Measurements from ENCODE around the gene MRPL19. TPM values are rescaled to one million over a fixed set of nuclear protein-coding genes. Genes with fewer than 3 reads are reported as not detected.

The MRPL19 gene
- total RNA-seq, 1 experiment from 2014 or later = 98.4 TPM

- no peak for DNase-seq (ENCODE audit: low spot score)
- Histone ChIP-seq H3K36me3 (ENCODE audit: insufficient read depth, low read length, poor library complexity, severe bottlenecking) (peaks cover 92% of the 10 kb centered on the region), H3K4me3 (ENCODE audit: low read depth, low read length, poor library complexity, severe bottlenecking) (no peak overlapping the region), H3K27me3 (replicated peaks; ENCODE audit: insufficient read depth, low read depth, low read length, poor library complexity) (no peaks in the 10 kb centered on the region), H3K9me3 (ENCODE audit: low read depth, low read length, poor library complexity, severe bottlenecking) (peaks cover 4% of the 10 kb centered on the region), H3K4me1 (ENCODE audit: insufficient read depth, low read length, poor library complexity, severe bottlenecking) (no peaks in the 10 kb centered on the region), H3K27ac (ENCODE audit: low read depth, low read length, poor library complexity, severe bottlenecking) (no peak overlapping the region)
- CTCF ChIA-PET = no interaction called here
- no TSS peak for BruUV-seq (replicated peaks)
- intact Hi-C loops (cut with micrococcal nuclease; ENCODE audit: unreplicated experiment) = no loop called here
- TF ChIP-seq EZH2 (IDR thresholded peaks at IDR 0.05; ENCODE audit: borderline replicate concordance, low read depth, low read length, poor library complexity, severe bottlenecking) = no peak
- TF ChIP-seq, protein P1, sequence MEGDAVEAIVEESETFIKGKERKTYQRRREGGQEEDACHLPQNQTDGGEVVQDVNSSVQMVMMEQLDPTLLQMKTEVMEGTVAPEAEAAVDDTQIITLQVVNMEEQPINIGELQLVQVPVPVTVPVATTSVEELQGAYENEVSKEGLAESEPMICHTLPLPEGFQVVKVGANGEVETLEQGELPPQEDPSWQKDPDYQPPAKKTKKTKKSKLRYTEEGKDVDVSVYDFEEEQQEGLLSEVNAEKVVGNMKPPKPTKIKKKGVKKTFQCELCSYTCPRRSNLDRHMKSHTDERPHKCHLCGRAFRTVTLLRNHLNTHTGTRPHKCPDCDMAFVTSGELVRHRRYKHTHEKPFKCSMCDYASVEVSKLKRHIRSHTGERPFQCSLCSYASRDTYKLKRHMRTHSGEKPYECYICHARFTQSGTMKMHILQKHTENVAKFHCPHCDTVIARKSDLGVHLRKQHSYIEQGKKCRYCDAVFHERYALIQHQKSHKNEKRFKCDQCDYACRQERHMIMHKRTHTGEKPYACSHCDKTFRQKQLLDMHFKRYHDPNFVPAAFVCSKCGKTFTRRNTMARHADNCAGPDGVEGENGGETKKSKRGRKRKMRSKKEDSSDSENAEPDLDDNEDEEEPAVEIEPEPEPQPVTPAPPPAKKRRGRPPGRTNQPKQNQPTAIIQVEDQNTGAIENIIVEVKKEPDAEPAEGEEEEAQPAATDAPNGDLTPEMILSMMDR (conservative IDR thresholded peaks at IDR 0.05; ENCODE audit: low read depth, low read length) = no peak
- POLR2A ChIA-PET (ENCODE audit: low non-redundant PET) = no interaction called here
Measured at GRCh38 chr2:75654012-75654411, 7.4 kb downstream of the MRPL19 start.

DNA sequence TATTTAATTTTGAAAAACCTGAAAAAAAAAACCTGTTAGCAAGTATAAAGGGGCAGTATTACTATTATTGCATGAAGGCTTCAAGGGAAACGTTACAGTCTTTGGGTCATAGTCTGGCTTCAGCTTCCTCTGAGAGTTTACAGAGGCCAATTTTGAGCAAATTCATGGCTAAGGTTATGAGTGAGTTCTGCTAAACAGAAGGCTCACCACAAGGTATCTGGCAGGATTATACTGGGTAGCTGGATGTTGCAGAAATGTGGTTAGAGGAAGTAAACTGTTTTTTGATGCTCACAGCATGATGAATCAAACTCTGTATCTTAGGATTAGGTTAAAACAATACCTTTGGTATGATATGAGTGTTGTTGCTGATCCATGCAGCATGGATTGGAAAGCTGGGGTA is 9.3 kb downstream of the MRPL19 start:
- peaks cover 88% of the 10 kb centered on the region for H3K36me3 ChIP-seq (ENCODE audit: insufficient read depth, low read length, poor library complexity, severe bottlenecking)
- no TSS peak for BruUV-seq (replicated peaks)
- no peak overlapping the region for H3K27ac ChIP-seq (ENCODE audit: low read depth, low read length, poor library complexity, severe bottlenecking)
- no peaks in the 10 kb centered on the region for H3K4me1 ChIP-seq (ENCODE audit: insufficient read depth, low read length, poor library complexity, severe bottlenecking)
- TF ChIP-seq EZH2 (IDR thresholded peaks at IDR 0.05; ENCODE audit: borderline replicate concordance, low read depth, low read length, poor library complexity, severe bottlenecking) = no peak
- TF ChIP-seq, protein P1 (conservative IDR thresholded peaks at IDR 0.05; ENCODE audit: low read depth, low read length) = no peak
- CTCF ChIA-PET = no interaction called here
- no peaks in the 10 kb centered on the region for H3K27me3 ChIP-seq (replicated peaks; ENCODE audit: insufficient read depth, low read depth, low read length, poor library complexity)
- intact Hi-C loops (cut with micrococcal nuclease; ENCODE audit: unreplicated experiment) = no loop called here
- H3K4me3 ChIP-seq (ENCODE audit: low read depth, low read length, poor library complexity, severe bottlenecking) = no peak overlapping the region
- H3K9me3 ChIP-seq (ENCODE audit: low read depth, low read length, poor library complexity, severe bottlenecking) = peaks cover 4% of the 10 kb centered on the region
- DNase-seq (ENCODE audit: low spot score) = no peak
- POLR2A ChIA-PET (ENCODE audit: low non-redundant PET) = no interaction called here

DNA sequence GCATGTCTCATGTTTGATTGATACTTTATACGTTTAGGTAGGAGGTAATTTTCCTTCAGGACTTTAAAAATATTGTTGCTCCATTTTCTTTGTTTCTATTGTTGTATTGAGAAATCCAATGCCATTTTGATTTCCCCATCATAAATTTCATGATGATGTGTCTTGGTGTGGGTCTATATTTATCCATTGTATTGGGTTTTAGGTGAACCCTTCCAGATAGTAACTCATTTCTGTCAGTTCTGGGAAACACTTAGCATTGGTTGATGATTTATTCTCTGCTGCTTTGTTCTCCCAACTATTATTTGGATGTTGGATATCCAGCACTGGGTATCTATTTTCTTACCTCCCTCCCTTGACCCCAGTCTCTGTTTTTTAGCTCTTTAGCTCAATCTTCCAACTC is 10.0 kb downstream of the MRPL19 start:
- intact Hi-C loops (cut with micrococcal nuclease; ENCODE audit: unreplicated experiment) = no loop called here
- Histone ChIP-seq H3K4me3 (ENCODE audit: low read depth, low read length, poor library complexity, severe bottlenecking) (no peak overlapping the region), H3K27me3 (replicated peaks; ENCODE audit: insufficient read depth, low read depth, low read length, poor library complexity) (no peaks in the 10 kb centered on the region), H3K36me3 (ENCODE audit: insufficient read depth, low read length, poor library complexity, severe bottlenecking) (peaks cover 86% of the 10 kb centered on the region), H3K9me3 (ENCODE audit: low read depth, low read length, poor library complexity, severe bottlenecking) (peaks cover 4% of the 10 kb centered on the region), H3K4me1 (ENCODE audit: insufficient read depth, low read length, poor library complexity, severe bottlenecking) (no peaks in the 10 kb centered on the region), H3K27ac (ENCODE audit: low read depth, low read length, poor library complexity, severe bottlenecking) (no peak overlapping the region)
- no TSS peak for BruUV-seq (replicated peaks)
- ChIA-PET POLR2A (ENCODE audit: low non-redundant PET) (no interaction called here), CTCF (no interaction called here)
- DNase-seq (ENCODE audit: low spot score) = no peak
- TF ChIP-seq, protein P1 (conservative IDR thresholded peaks at IDR 0.05; ENCODE audit: low read depth, low read length) = no peak
- TF ChIP-seq EZH2 (IDR thresholded peaks at IDR 0.05; ENCODE audit: borderline replicate concordance, low read depth, low read length, poor library complexity, severe bottlenecking) = no peak

Measured in A673 (cell line).